HG03066 (cell line): Measurements from ENCODE around the gene SH3BP5L.

Experiments used
- ATAC-seq: cut with Tn5 transposase; IDR thresholded peaks from one replicate; pipeline ENCODE4 v1.9.1; 2021; ENCODE audit warnings: low read depth; ENCODE audit not compliant: unreplicated experiment

The SH3BP5L gene

DNA sequence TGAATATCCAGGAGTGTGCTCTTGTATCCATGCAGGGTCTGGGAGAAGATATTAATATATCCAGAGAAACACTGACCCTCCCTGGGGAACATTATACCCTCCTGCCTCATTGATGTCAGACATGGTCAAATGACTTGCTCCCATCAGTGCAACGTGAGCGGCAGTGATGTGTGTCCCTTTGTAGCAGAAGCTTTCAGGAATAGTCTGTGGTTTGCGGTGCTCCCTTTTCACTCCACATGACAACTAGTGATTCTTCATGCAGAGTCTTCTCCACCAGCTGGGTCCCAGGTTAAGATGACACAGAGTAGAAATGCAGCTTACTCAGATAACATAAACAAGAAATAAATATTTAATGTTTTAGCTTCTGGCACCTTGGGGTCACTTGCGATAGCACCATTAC, 38.3 kb downstream of the SH3BP5L start:
- no peak for ATAC-seq

DNA sequence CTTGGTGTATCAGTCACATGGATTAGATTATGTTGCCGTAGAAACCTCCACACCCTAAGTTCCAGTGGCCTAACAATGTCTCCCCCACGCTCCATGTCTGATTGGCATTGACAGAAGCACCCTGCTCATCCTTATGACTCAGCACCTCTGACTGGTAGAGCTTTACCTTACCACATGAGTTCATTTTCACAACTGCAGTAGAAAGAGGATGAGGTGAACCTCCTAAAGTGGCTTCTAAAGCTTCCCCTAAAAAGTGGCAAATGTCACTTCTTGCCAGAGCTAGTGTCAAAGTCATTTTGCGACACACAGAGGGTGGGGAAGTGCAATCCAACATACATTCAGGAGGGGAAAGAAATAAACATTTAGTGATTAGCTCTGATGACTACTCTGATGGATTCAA, 39.6 kb downstream of the SH3BP5L start:
- ATAC-seq, result no peak

DNA sequence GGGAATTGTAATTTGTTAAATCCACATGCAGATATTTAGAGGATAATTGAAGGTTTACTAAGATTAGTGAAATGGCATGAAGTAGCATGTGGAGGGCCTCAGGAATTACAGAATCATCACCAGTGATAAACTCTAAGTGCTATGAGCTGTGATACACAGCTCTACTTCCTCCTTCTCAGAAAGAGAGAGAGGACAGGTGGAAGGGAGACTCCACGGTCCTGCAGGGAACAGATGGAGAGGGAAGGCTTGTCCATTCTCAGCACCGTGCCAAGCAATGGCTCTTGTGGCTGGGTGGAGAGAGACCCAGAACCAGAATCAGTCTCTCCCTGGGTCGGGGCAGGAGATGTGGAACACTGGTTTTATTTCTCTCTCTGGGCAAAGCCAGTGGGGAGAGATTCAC, 42.3 kb downstream of the SH3BP5L start:
- ATAC-seq, result no peak

DNA sequence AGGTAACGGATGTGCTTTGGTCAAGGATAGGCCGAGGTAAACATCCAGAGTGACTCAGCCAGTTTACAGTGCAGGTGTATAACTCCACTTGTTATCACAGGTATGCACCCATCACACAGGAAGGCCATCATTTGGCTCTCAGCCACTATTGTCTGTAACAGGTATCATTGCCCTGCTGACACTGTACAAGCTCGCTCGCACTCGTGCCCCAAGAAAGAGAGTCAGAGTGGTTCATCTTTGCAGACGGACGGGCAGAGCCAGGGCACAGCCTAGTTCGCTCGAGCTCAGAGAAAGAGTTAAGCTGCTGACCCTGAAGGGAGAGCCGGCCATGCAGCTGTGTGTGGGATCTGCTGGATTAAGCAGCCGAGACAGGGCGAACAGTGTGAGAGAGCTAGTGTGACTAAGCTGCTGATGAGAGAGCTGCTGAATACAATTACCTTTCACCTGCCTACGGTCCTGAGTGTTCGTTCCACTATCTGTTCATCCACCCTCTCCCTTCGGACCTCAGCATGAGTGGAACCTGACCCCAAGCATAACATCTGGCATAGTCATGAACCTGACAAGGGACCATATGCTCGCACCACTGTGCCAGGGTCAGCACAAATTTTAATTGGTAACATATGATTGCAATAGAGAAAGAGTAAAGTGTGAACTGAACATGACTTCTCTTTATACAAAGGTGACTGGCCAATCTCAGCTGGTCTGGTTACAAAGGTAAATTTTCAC, 43.1 kb downstream of the SH3BP5L start:
- no peak for ATAC-seq

DNA sequence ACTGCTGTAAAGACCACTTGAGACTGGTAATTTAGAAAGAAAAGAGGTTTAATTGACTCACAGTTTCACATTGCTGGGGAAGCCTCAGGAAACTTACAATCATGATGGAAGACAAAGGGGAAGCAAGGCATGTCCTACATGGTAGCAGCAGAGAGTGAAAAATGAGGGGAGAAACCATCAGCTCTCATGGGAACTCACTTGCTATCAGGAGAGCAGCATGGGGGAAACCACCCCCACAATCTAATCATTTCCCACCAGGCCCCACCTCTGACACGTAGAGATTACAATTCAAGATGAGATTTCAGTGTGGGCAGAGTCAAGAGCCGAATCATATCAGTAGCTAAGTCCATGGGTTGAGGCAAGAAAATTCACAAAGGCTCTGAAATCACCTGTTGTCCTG, 46.4 kb downstream of the SH3BP5L start:
- no peak for ATAC-seq

DNA sequence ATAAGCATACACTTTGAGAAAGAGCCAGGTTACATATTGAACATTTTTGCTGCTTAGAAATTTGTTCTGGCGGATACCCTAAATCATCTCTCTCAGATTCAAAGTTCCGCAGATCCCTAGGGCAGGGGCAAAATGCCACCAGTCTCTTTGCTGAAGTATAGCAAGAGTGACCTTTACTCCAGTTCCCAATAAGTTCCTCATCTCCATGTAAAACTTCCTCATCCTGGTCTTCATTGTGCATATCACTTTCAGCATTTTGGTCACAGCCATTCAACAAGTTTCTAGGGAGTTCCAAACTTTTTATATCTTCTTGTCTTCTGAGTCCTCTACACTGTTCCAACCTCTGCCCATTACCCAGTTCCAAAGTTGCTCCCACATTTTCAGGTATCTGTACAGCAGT, 46.8 kb downstream of the SH3BP5L start:
- ATAC-seq, result no peak

DNA sequence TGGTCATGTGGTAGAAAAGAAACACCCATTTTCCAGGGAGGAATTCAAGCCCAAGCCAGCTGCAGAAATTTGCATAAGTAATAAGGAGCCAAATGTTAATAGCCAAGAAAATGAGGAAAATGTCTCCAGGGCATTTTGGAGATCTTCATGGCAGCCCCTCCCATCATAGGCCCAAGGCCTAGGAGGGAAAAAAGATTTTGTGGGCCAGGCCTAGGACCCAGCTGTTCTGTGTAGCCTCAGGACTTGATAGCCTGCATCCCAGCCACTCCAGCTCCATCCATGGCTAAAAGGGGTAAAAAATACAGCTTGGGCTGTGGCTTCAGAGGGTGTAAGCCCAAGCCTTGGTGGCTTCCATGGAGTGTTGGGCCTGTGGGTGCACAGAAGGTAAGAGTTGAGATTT, 48.7 kb downstream of the SH3BP5L start:
- ATAC-seq, result no peak

DNA sequence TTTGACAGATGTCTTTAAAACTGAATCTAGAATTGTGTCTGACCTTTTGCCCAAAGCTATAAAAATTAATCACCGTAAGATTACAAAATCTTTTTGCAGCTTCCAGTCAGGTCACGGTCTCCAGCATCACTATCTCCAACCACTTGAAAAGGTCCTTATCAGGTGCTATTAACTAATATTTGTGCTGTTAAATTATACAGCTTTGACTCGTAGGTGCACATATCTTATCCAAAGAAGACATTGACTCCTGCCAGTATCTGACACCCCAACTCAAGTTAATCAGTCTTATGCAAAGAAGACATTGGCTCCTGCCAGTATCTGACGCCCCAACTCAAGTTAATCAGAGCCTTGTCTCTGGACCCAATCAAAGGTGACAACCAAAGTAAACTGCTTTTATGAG, 50.3 kb downstream of the SH3BP5L start:
- no peak for ATAC-seq
